ENCODE measurements around the gene WBP11. TPM values are rescaled to one million over a fixed set of nuclear protein-coding genes. Genes with fewer than 3 reads are reported as not detected.

Gene WBP11
- total and polyA plus RNA-seq, 2 of the 13 experiments (the other 11 are each of a cell fraction or from before 2014, with no cell fraction given) = 7.6 to 31.0 TPM

- WGBS (ENCODE audit: low lambda C conversion rate) = 3% methylated on average over 3 of the region's 3 CpGs
- Histone ChIP-seq H3K27ac (ENCODE audit: extremely low read length, insufficient read depth, low read length) (no peak overlapping the region), H3K79me2 (ENCODE audit: insufficient read depth, low read length) (peaks cover 15% of the 10 kb centered on the region), H3K4me1 (ENCODE audit: insufficient read depth, low read length) (peaks cover 43% of the 10 kb centered on the region), H3K4me3 (replicated peaks in 1 of 3; ENCODE audit: insufficient read depth in 1 of 3, low read depth in 2 of 3, low read length in 3 of 3) (no peak overlapping the region), H3K4me2 (ENCODE audit: low read depth, low read length) (no peak overlapping the region), H3K9ac (ENCODE audit: insufficient read depth, low read depth, low read length) (no peak overlapping the region), H2AFZ (ENCODE audit: low read length) (no peak overlapping the region), H3K36me3 (replicated peaks in 1 of 2; ENCODE audit: control insufficient read depth in 1 of 2, insufficient read depth in 2 of 2, low read length in 2 of 2) (peaks cover 0 to 2% of the 10 kb centered on the region in 2 experiments; a peak in 1 of 5 replicates), H3K27me3 (ENCODE audit: control insufficient read depth in 1 of 2, insufficient read depth in 2 of 2, low read length in 2 of 2) (no peaks in the 10 kb centered on the region; a peak in 1 of 5 replicates), H3K9me3 (ENCODE audit: low read length) (no peaks in the 10 kb centered on the region), H4K20me1 (ENCODE audit: insufficient read depth, low read length) (no peaks in the 10 kb centered on the region)
- in situ Hi-C loops (cut with HindIII; ENCODE audit: extremely low pct_ligation_motif_present, low pct_unique_long_range_greater_than_20kb) (no loop called here), intact Hi-C loops (cut with micrococcal nuclease; ENCODE audit: unreplicated experiment) (loop anchor here (1.0 to 5.0 kb wide), 5 partner anchors 34 to 151 kb away; partner anchors contain the start of gene ERP27)
- ChIA-PET CTCF (ENCODE audit: low intra/inter-chr PET ratio, low total read pairs) (interaction anchor here (2.2 to 2.4 kb wide), 2 partner anchors 34 to 150 kb away, joined by 6 to 21 read pairs; no protein-coding TSS in a partner anchor), POLR2A (no interaction called here)
- BruUV-seq (replicated peaks) = no TSS peak
- FAIRE-seq = no peak
- ATAC-seq = no peak
- DNase-seq (ENCODE audit: low spot score) = peak; percentile 56
- TF ChIP-seq ARID3A (IDR thresholded peaks at IDR 0.05; ENCODE audit: low read depth, low read length) (peak; percentile 73), XRCC5 (optimal IDR thresholded peaks at IDR 0.05; ENCODE audit: low read length) (no peak), ELK4 (CRISPR knock-in tag; IDR thresholded peaks at IDR 0.05; ENCODE audit: borderline replicate concordance) (no peak), ZNF414 (CRISPR knock-in tag; IDR thresholded peaks at IDR 0.05) (no peak), ZNF407 (CRISPR knock-in tag; IDR thresholded peaks at IDR 0.05; ENCODE audit: not compliant biosample characterization) (no peak), RAD21 (CRISPR knock-in tag; IDR thresholded peaks at IDR 0.05) (peak; percentile 65), PCBP2 (optimal IDR thresholded peaks at IDR 0.05; ENCODE audit: low read depth, low read length, poor library complexity, severe bottlenecking) (peak; percentile 49)
Observed at GRCh38 chr12:14845350-14845750, 42.1 kb upstream of the WBP11 start.
